ENCODE results near the gene PARD3. TPM values are rescaled to one million over a fixed set of nuclear protein-coding genes. Genes with fewer than 3 reads are reported as not detected.
A peak's percentile ranks its signal among the peaks of the same experiment; 100 is the strongest.

Gene PARD3
- polyA plus RNA-seq (2013, experiment 1 of 2): 40.8 TPM
- polyA plus RNA-seq (2013, experiment 2 of 2): 43.7 TPM

- H3K27ac ChIP-seq (ENCODE audit: low read depth, low read length, severe bottlenecking): peak within 1 kb of the TSS; percentile 88
- no peaks in the 10 kb centered on the region for H3K9me3 ChIP-seq (ENCODE audit: control insufficient read depth, low read length)
- WGBS, 2 experiments (ENCODE audit: insufficient coverage in 2 of 2): 0% methylated on average over 12 to 45 of the region's 82 CpGs
- H3K4me3 ChIP-seq (ENCODE audit: extremely low read depth, insufficient read depth, low read length, poor library complexity, severe bottlenecking): peak within 1 kb of the TSS; percentile 91
- H3K36me3 ChIP-seq (ENCODE audit: control insufficient read depth, insufficient read depth, low read length): no peaks in the 10 kb centered on the region
- peaks cover 21% of the 10 kb centered on the region for H3K4me1 ChIP-seq (ENCODE audit: control insufficient read depth, insufficient read depth, low read length, poor library complexity, severe bottlenecking)
Observed at GRCh38 chr10:34815185-34816084, at the start of gene PARD3. Gene PARD3 (minus strand): TSS chr10:34815296. CDS start chr10:34814995, 301 bp downstream.

DNA sequence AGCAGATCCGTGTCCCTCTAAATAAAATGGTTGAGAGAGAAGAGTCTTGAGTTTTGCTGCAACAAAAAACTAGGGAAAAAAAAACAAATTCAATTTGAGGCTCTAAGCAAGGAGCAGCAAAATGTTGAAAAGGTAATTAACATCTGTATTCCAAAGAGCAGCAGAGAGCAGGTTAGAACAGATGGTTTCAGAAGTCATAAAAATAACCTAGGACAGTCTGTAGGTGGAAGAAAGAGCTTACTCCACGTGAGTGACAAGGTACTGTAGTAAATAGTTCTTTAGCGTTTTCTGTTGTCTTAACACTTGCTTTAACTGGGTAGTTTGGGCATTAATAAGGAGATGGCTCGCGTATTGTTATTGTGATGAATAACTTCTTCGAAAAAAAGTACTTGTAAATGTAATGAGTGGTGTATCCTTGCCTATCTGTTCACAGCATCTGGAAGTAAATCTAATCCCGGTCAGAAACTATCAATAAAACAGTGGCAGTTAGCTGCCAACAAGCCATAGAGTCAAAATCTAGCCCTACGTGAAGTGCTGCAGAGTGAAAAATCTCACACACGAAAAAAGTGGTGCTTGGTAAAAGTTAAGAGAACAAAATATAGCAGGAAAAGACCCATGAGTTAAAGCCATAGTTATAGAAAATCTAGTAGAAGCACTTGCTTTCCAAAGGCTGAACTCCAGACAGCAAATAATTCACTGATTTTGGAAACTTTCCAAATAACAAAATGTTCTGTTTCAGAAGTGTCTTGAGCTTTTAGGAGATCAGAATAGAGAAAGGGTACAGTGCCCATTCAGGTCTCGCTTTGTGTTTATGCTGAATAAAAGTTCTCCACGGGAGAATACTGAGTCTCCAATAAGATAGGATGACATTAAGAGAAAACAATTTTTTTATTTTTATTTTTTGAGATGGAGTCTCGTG, 49.3 kb upstream of the PARD3 start:
- no peak overlapping the region for H3K27ac ChIP-seq (ENCODE audit: low read depth, low read length, severe bottlenecking)
- no peaks in the 10 kb centered on the region for H3K9me3 ChIP-seq (ENCODE audit: control insufficient read depth, low read length)
- no peaks in the 10 kb centered on the region for H3K36me3 ChIP-seq (ENCODE audit: control insufficient read depth, insufficient read depth, low read length)
- no peak overlapping the region for H3K4me3 ChIP-seq (ENCODE audit: extremely low read depth, insufficient read depth, low read length, poor library complexity, severe bottlenecking)
- no peaks in the 10 kb centered on the region for H3K4me1 ChIP-seq (ENCODE audit: control insufficient read depth, insufficient read depth, low read length, poor library complexity, severe bottlenecking)
- WGBS, 2 experiments (ENCODE audit: insufficient coverage in 2 of 2): 86% methylated on average over 8 to 9 of the region's 12 CpGs

DNA sequence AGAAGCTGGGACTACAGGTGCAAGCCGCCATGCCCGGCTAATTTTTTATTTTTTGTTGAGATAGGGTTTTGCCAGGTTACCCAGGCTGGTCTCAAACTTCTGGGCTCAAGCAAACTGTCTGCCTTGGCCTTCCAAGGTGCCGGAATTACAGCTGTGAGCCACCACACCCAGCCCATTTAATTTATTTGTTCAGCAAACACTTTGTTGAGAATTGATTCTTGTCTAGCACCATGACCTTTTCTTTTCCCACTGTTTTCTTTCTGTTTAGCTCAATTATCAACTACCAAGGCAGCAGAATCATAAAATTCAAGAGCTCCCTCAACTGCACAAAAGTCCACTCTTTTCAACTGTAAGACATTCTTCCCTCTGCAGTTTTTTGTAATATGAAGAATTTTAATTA, 47.8 kb upstream of the PARD3 start:
- 83 to 100% methylated on average over 1 of the region's 3 CpGs for WGBS, 2 experiments (ENCODE audit: insufficient coverage in 2 of 2)
- no peaks in the 10 kb centered on the region for H3K9me3 ChIP-seq (ENCODE audit: control insufficient read depth, low read length)
- H3K36me3 ChIP-seq (ENCODE audit: control insufficient read depth, insufficient read depth, low read length): no peaks in the 10 kb centered on the region
- H3K4me3 ChIP-seq (ENCODE audit: extremely low read depth, insufficient read depth, low read length, poor library complexity, severe bottlenecking): no peak overlapping the region
- no peaks in the 10 kb centered on the region for H3K4me1 ChIP-seq (ENCODE audit: control insufficient read depth, insufficient read depth, low read length, poor library complexity, severe bottlenecking)
- H3K27ac ChIP-seq (ENCODE audit: low read depth, low read length, severe bottlenecking): no peak overlapping the region

DNA sequence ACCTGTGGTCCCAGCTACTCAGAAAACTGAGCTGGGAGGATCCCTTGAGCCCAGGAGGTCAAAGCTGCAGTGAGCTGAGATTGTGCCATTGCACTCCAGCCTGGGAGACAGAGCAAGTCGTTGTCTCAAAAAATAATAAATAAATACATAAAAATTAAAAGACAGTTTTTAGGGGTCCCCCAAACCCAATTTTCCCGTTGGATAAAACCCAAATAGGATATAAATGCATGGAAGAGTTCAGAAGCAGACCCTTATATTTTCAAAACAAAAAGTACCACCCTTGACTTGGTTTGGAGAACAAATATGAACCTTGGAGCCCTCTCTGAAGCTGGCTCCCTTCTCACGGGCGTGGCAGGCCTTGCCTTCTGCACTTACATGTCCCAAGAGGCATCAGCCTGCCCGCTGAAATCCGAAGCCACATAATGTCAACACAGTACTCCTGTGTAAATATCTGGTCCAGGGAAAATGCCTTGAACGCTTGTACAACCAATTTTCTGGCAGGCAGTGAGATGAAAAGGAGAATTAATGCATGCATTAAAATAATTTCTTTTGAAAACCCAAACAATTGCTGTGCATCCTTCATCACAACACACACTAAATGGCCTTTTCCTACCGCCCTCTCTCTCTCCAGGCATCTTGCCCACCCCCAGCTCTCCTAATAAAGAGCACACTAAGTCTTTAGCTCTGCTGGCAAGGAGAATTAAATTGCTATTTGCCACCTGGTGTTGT, 46.4 kb upstream of the PARD3 start:
- Histone ChIP-seq H3K4me3 (ENCODE audit: extremely low read depth, insufficient read depth, low read length, poor library complexity, severe bottlenecking) (no peak overlapping the region), H3K27ac (ENCODE audit: low read depth, low read length, severe bottlenecking) (no peak overlapping the region), H3K4me1 (ENCODE audit: control insufficient read depth, insufficient read depth, low read length, poor library complexity, severe bottlenecking) (no peaks in the 10 kb centered on the region), H3K9me3 (ENCODE audit: control insufficient read depth, low read length) (no peaks in the 10 kb centered on the region), H3K36me3 (ENCODE audit: control insufficient read depth, insufficient read depth, low read length) (no peaks in the 10 kb centered on the region)
- WGBS, 2 experiments (ENCODE audit: insufficient coverage in 2 of 2): 83 to 85% methylated on average over 3 of the region's 8 CpGs

GRCh38 chr10:34859170-34859569, 44.1 kb upstream of the PARD3 start:
- Histone ChIP-seq H3K4me3 (ENCODE audit: extremely low read depth, insufficient read depth, low read length, poor library complexity, severe bottlenecking) (no peak overlapping the region), H3K36me3 (ENCODE audit: control insufficient read depth, insufficient read depth, low read length) (no peaks in the 10 kb centered on the region), H3K9me3 (ENCODE audit: control insufficient read depth, low read length) (no peaks in the 10 kb centered on the region), H3K27ac (ENCODE audit: low read depth, low read length, severe bottlenecking) (no peak overlapping the region), H3K4me1 (ENCODE audit: control insufficient read depth, insufficient read depth, low read length, poor library complexity, severe bottlenecking) (no peaks in the 10 kb centered on the region)

DNA sequence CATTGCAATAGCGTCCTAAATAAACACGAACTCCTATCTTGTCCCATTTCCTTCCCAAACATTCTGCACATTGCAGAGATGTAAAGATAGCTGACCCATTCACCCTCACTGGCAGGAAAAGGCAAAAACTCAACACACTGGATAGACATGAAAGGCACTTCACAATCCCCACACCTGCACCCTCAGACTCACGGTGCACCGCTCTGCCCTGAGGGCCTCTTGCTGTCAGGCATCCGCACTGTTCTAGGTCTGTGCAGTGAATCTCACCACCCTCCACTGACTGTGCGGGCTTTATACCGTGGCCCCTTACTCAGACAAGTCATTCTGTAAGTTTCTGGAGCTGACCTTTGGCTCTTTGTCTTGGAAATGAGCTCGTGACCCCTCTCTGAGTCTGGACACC, 42.9 kb upstream of the PARD3 start:
- Histone ChIP-seq H3K36me3 (ENCODE audit: control insufficient read depth, insufficient read depth, low read length) (no peaks in the 10 kb centered on the region), H3K27ac (ENCODE audit: low read depth, low read length, severe bottlenecking) (no peak overlapping the region), H3K9me3 (ENCODE audit: control insufficient read depth, low read length) (no peaks in the 10 kb centered on the region), H3K4me1 (ENCODE audit: control insufficient read depth, insufficient read depth, low read length, poor library complexity, severe bottlenecking) (no peaks in the 10 kb centered on the region), H3K4me3 (ENCODE audit: extremely low read depth, insufficient read depth, low read length, poor library complexity, severe bottlenecking) (no peak overlapping the region)
- 78% methylated on average over 7 to 8 of the region's 8 CpGs for WGBS, 2 experiments (ENCODE audit: insufficient coverage in 2 of 2)

DNA sequence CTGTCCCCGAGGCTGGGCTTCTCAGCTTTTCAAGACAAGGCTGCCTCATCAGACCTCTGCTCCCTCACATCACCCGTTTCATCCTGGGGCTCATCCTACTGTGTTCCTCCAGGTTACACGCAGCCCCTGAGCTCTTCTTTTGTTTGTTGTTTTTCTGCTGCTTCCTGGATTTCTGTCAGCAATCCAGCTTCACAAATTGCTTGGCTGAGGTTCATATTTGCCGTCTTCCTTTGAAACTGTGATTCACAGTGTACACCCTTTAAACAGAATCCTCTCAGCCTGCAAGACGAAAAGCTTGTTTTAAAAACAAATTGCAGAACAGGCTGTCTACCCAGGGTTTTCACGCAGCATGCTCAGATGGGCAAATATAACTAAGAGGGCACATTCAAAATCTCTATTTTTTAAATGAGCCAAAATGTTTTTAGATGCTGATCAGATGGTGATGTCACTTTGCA, 39.1 kb upstream of the PARD3 start:
- no peak overlapping the region for H3K27ac ChIP-seq (ENCODE audit: low read depth, low read length, severe bottlenecking)
- no peak overlapping the region for H3K4me3 ChIP-seq (ENCODE audit: extremely low read depth, insufficient read depth, low read length, poor library complexity, severe bottlenecking)
- no peaks in the 10 kb centered on the region for H3K9me3 ChIP-seq (ENCODE audit: control insufficient read depth, low read length)
- H3K36me3 ChIP-seq (ENCODE audit: control insufficient read depth, insufficient read depth, low read length): no peaks in the 10 kb centered on the region
- H3K4me1 ChIP-seq (ENCODE audit: control insufficient read depth, insufficient read depth, low read length, poor library complexity, severe bottlenecking): no peaks in the 10 kb centered on the region
- WGBS, 2 experiments (ENCODE audit: insufficient coverage in 2 of 2): 80 to 82% methylated on average over 4 to 5 of the region's 6 CpGs

GRCh38 chr10:34853357-34853756, 38.3 kb upstream of the PARD3 start:
- H3K36me3 ChIP-seq (ENCODE audit: control insufficient read depth, insufficient read depth, low read length): no peaks in the 10 kb centered on the region
- H3K4me3 ChIP-seq (ENCODE audit: extremely low read depth, insufficient read depth, low read length, poor library complexity, severe bottlenecking): no peak overlapping the region
- no peak overlapping the region for H3K27ac ChIP-seq (ENCODE audit: low read depth, low read length, severe bottlenecking)
- WGBS, 2 experiments (ENCODE audit: insufficient coverage in 2 of 2): 88 to 89% methylated on average over 1 to 4 of the region's 4 CpGs
- H3K9me3 ChIP-seq (ENCODE audit: control insufficient read depth, low read length): no peaks in the 10 kb centered on the region
- H3K4me1 ChIP-seq (ENCODE audit: control insufficient read depth, insufficient read depth, low read length, poor library complexity, severe bottlenecking): no peaks in the 10 kb centered on the region

DNA sequence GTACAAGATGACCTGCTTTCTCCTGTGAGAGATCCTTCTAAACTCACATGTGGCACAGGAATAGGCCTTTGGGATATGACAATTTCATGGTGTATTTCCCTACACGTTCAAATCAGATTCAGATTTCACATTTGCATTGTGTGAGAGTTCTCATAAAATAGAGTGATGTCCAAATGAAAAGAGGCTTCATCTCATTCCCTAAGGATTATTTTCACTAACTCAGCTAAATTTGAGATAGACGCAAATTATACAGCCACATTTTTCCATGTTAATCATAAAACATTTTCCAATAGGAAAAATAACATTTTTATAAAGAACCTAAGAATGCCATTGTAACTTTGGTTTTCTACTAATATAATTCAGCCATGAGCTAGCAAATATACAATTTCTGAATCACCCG, 35.5 kb upstream of the PARD3 start:
- Histone ChIP-seq H3K27ac (ENCODE audit: low read depth, low read length, severe bottlenecking) (no peak overlapping the region), H3K4me3 (ENCODE audit: extremely low read depth, insufficient read depth, low read length, poor library complexity, severe bottlenecking) (no peak overlapping the region), H3K9me3 (ENCODE audit: control insufficient read depth, low read length) (no peaks in the 10 kb centered on the region), H3K4me1 (ENCODE audit: control insufficient read depth, insufficient read depth, low read length, poor library complexity, severe bottlenecking) (no peaks in the 10 kb centered on the region), H3K36me3 (ENCODE audit: control insufficient read depth, insufficient read depth, low read length) (no peaks in the 10 kb centered on the region)
- WGBS, 2 experiments (ENCODE audit: insufficient coverage in 2 of 2): 100% methylated on average over 1 of the region's 3 CpGs; no CpG with 5 or more reads in 1 of the 2 experiments

GRCh38 chr10:34850036-34850435, 34.9 kb upstream of the PARD3 start:
- Histone ChIP-seq H3K36me3 (ENCODE audit: control insufficient read depth, insufficient read depth, low read length) (no peaks in the 10 kb centered on the region), H3K27ac (ENCODE audit: low read depth, low read length, severe bottlenecking) (no peak overlapping the region), H3K9me3 (ENCODE audit: control insufficient read depth, low read length) (no peaks in the 10 kb centered on the region), H3K4me1 (ENCODE audit: control insufficient read depth, insufficient read depth, low read length, poor library complexity, severe bottlenecking) (no peaks in the 10 kb centered on the region), H3K4me3 (ENCODE audit: extremely low read depth, insufficient read depth, low read length, poor library complexity, severe bottlenecking) (no peak overlapping the region)
- WGBS, 2 experiments (ENCODE audit: insufficient coverage in 2 of 2): 82 to 100% methylated on average over 1 of the region's 1 CpG
